Measurements from ENCODE around the gene XYLB. TPM values are rescaled to one million over a fixed set of nuclear protein-coding genes. Genes with fewer than 3 reads are reported as not detected.
"Not testable (repeated sequence)": the region's sequence is repeated elsewhere in the genome, so short reads cannot be mapped to it uniquely, and the experiment has no call there.

The XYLB gene
- total RNA-seq, 3 donors from 2014 or later (not counting 1 experiment from before 2014, with no cell fraction given): 1.6 to 3.7 (median 2.4) TPM

DNA sequence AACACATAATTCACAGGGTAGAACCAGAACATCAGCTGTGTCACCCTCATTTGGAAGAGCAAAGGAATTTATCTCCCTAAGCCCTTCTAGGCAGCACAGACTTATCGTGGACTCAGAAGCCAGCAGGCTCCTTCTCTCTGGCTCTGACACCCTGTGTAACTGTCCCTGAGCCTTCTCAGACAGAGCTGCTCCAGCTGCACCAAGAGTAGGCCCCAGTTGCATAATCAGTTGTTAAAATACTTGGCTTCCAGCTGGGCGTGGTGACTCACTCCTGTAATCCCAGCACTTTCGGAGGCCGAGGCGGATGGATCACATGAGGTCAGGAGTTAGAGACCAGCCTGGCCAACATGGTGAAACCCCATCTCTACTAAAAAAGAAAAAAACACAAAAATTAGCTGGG is 57.7 kb downstream of the XYLB start:
- H3K27me3 Mint-ChIP-seq (ENCODE audit: low read depth in 2 of 2): no peaks in the 10 kb centered on the region
- TF ChIP-seq, protein P1, sequence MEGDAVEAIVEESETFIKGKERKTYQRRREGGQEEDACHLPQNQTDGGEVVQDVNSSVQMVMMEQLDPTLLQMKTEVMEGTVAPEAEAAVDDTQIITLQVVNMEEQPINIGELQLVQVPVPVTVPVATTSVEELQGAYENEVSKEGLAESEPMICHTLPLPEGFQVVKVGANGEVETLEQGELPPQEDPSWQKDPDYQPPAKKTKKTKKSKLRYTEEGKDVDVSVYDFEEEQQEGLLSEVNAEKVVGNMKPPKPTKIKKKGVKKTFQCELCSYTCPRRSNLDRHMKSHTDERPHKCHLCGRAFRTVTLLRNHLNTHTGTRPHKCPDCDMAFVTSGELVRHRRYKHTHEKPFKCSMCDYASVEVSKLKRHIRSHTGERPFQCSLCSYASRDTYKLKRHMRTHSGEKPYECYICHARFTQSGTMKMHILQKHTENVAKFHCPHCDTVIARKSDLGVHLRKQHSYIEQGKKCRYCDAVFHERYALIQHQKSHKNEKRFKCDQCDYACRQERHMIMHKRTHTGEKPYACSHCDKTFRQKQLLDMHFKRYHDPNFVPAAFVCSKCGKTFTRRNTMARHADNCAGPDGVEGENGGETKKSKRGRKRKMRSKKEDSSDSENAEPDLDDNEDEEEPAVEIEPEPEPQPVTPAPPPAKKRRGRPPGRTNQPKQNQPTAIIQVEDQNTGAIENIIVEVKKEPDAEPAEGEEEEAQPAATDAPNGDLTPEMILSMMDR (IDR thresholded peaks at IDR 0.05): no peak
- Histone ChIP-seq H3K27me3 (ENCODE audit: control insufficient read depth, insufficient read depth, low read length) (no peaks in the 10 kb centered on the region), H3K4me1 (ENCODE audit: control insufficient read depth, insufficient read depth, low read length) (no peaks in the 10 kb centered on the region), H3K4me3 (ENCODE audit: low read length) (no peak overlapping the region), H3K36me3 (ENCODE audit: control insufficient read depth, insufficient read depth, low read length) (no peaks in the 10 kb centered on the region), H3K27ac (ENCODE audit: low read length) (no peak overlapping the region), H3K9me3 (ENCODE audit: control insufficient read depth, insufficient read depth, low read length) (no peaks in the 10 kb centered on the region)
- H3K36me3 Mint-ChIP-seq: no peaks in the 10 kb centered on the region
- H3K4me3 Mint-ChIP-seq: no peak overlapping the region
- no peak overlapping the region for H3K27ac Mint-ChIP-seq
- intact Hi-C loops (cut with micrococcal nuclease): no loop called here
- peaks cover 0 to 4% of the 10 kb centered on the region in 2 donors for H3K9me3 Mint-ChIP-seq
- DNase-seq (no peak), ATAC-seq (no peak)
- H3K4me1 Mint-ChIP-seq: no peaks in the 10 kb centered on the region
- WGBS (ENCODE audit: insufficient coverage): 97% methylated on average over 5 of the region's 5 CpGs

DNA sequence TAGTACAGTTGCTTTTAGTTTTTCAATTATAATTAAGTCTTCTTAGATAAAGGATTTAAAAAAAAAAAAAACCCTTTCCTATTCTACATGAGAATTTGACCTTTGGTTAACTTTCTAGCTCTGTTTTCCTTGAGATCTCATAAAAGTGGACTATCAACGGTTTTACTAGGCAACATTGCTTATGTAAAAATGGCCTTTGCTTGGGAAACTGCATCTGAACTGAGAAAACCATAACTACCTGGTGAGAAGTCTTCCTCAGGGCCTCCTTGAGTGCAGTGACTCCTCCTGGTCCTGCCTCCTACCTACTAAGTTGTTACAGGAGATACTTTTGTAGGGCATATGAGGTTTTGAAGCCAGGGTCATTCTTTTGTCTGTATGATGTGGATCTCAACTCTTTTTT is 65.0 kb downstream of the XYLB start:
- Mint-ChIP-seq H3K4me3 (no peak overlapping the region), H3K27ac (no peak overlapping the region), H3K27me3 (ENCODE audit: low read depth in 2 of 2) (peaks cover 0 to 7% of the 10 kb centered on the region in 2 donors), H3K4me1 (no peaks in the 10 kb centered on the region), H3K9me3 (peaks cover 0 to under 1% of the 10 kb centered on the region in 2 donors), H3K36me3 (no peaks in the 10 kb centered on the region)
- H3K27me3 ChIP-seq (ENCODE audit: control insufficient read depth, insufficient read depth, low read length): no peaks in the 10 kb centered on the region
- ATAC-seq (no peak), DNase-seq (no peak)
- no peak overlapping the region for H3K27ac ChIP-seq (ENCODE audit: low read length)
- H3K4me3 ChIP-seq (ENCODE audit: low read length): no peak overlapping the region
- H3K9me3 ChIP-seq (ENCODE audit: control insufficient read depth, insufficient read depth, low read length): no peaks in the 10 kb centered on the region
- H3K36me3 ChIP-seq (ENCODE audit: control insufficient read depth, insufficient read depth, low read length): no peaks in the 10 kb centered on the region
- H3K4me1 ChIP-seq (ENCODE audit: control insufficient read depth, insufficient read depth, low read length): no peaks in the 10 kb centered on the region
- 91% methylated on average over 1 of the region's 1 CpG for WGBS (ENCODE audit: insufficient coverage)
- intact Hi-C loops (cut with micrococcal nuclease): no loop called here
- TF ChIP-seq, protein P1 (IDR thresholded peaks at IDR 0.05): no peak

DNA sequence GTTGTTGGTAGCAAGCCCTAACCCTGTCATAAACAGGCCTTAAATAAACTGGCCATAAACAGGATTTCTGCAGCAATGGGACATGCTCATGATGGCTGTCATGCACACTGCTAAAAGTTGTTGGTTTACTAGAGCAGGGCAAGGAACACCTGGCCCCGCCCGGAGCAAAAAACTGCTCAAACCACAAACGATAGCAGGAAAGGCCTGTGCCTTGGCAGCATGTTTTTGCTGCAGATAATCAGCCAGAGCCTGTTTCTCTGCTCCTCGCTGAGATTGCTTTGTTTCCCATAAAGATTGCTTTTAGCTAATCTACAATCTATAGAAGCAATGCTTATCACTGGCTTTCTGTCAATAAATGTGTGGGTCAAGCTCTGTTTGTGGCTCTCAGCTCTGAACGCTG is 74.2 kb downstream of the XYLB start:
- H3K36me3 Mint-ChIP-seq; H3K4me3 ChIP-seq (ENCODE audit: low read length); H3K9me3 ChIP-seq (ENCODE audit: control insufficient read depth, insufficient read depth, low read length); H3K27me3 Mint-ChIP-seq (ENCODE audit: low read depth in 2 of 2); H3K4me3 Mint-ChIP-seq; H3K27ac Mint-ChIP-seq; H3K9me3 Mint-ChIP-seq; H3K4me1 ChIP-seq (ENCODE audit: control insufficient read depth, insufficient read depth, low read length); H3K27ac ChIP-seq (ENCODE audit: low read length); H3K4me1 Mint-ChIP-seq; ATAC-seq; DNase-seq; H3K36me3 ChIP-seq (ENCODE audit: control insufficient read depth, insufficient read depth, low read length); H3K27me3 ChIP-seq (ENCODE audit: control insufficient read depth, insufficient read depth, low read length); intact Hi-C loops (cut with micrococcal nuclease): not testable (repeated sequence)
- 30% methylated on average over 5 of the region's 5 CpGs for WGBS (ENCODE audit: insufficient coverage)

DNA sequence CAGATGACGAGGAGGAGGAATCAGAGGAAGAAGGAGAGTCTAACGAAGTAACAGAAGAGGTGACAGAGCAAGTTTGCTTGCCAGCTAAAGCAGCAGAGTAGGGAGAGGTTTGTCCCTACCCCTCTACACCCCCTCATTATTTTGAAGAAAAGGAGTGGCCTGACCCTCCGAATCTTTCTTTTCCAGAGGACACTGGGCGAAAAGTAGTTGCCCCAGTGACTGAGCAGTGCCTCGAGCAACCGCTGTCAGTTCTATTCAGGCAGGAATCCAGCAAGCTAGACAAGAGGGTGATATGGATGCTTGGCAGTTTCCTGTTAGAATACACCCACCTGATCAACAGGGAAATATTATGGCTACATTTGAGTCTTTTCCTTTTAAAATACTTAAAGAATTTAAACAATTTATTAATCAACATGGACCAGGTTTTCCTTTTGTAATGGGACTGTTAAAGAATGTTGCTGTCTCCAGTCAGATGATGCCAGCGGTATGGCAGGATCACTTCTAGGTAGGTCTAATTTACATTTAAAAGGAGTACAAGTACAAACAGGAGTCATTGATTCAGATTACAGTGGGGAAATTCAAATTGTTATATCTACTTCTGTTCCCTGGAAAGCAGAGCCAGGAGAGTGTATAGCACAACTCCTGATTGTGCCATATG is 75.2 kb downstream of the XYLB start:
- H3K4me1 ChIP-seq (ENCODE audit: control insufficient read depth, insufficient read depth, low read length): peaks cover 5% of the 10 kb centered on the region
- H3K27ac ChIP-seq (ENCODE audit: low read length): no peak overlapping the region
- H3K36me3 ChIP-seq (ENCODE audit: control insufficient read depth, insufficient read depth, low read length): no peaks in the 10 kb centered on the region
- no peak for ATAC-seq
- Mint-ChIP-seq H3K27me3 (ENCODE audit: low read depth in 2 of 2) (no peaks in the 10 kb centered on the region), H3K9me3 (no peaks in the 10 kb centered on the region), H3K27ac (no peak overlapping the region), H3K36me3 (no peaks in the 10 kb centered on the region), H3K4me3 (no peak overlapping the region), H3K4me1 (peaks cover under 1 to 4% of the 10 kb centered on the region in 2 donors)
- no peak for DNase-seq
- H3K4me3 ChIP-seq (ENCODE audit: low read length): no peak overlapping the region
- no peaks in the 10 kb centered on the region for H3K9me3 ChIP-seq (ENCODE audit: control insufficient read depth, insufficient read depth, low read length)
- no peaks in the 10 kb centered on the region for H3K27me3 ChIP-seq (ENCODE audit: control insufficient read depth, insufficient read depth, low read length)
- TF ChIP-seq, protein P1 (IDR thresholded peaks at IDR 0.05): no peak
- intact Hi-C loops (cut with micrococcal nuclease): no loop called here
- 92% methylated on average over 5 of the region's 7 CpGs for WGBS (ENCODE audit: insufficient coverage)

DNA sequence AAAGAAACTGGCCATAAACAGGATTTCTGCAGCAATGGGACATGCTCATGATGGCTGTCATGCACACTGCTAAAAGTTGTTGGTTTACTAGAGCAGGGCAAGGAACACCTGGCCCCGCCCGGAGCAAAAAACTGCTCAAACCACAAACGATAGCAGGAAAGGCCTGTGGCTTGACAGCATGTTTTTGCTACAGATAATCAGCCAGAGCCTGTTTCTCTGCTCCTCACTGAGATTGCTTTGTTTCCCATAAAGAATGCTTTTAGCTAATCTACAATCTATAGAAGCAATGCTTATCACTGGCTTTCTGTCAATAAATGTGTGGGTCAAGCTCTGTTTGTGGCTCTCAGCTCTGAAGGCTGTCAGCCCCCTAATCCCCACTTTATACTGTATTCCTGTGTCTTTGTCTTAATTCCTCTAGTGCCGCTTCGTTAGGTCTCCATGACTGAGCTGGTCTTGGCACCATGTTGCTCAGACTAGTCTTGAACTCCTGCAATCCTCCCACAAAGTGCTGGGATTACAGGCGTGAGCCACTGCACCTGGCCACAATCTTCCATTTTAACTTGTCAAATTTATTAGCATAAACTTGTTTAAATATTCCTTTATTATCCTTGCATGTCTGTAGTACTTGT is 80.3 kb downstream of the XYLB start:
- H3K36me3 Mint-ChIP-seq; intact Hi-C loops (cut with micrococcal nuclease); H3K4me3 Mint-ChIP-seq; H3K4me3 ChIP-seq (ENCODE audit: low read length); H3K27me3 ChIP-seq (ENCODE audit: control insufficient read depth, insufficient read depth, low read length); H3K27me3 Mint-ChIP-seq (ENCODE audit: low read depth in 2 of 2); H3K27ac ChIP-seq (ENCODE audit: low read length); H3K9me3 Mint-ChIP-seq; H3K9me3 ChIP-seq (ENCODE audit: control insufficient read depth, insufficient read depth, low read length); H3K36me3 ChIP-seq (ENCODE audit: control insufficient read depth, insufficient read depth, low read length): not testable (repeated sequence)
- peaks cover 14% of the 10 kb centered on the region for H3K4me1 ChIP-seq (ENCODE audit: control insufficient read depth, insufficient read depth, low read length)
- Mint-ChIP-seq H3K27ac (peak overlapping the region in 1 of 2 donors; percentile 16), H3K4me1 (peaks cover 9 to 14% of the 10 kb centered on the region in 2 donors)
- ATAC-seq (peak in 1 of 3 donors; percentile 59), DNase-seq (peak in 1 of 2 donors; percentile 41)
- WGBS (ENCODE audit: insufficient coverage): 36% methylated on average over 6 of the region's 6 CpGs
